H4 (cell line): Measurements from ENCODE around the gene AJAP1. TPM values are rescaled to one million over a fixed set of nuclear protein-coding genes. Genes with fewer than 3 reads are reported as not detected.

Experiments
- DNase-seq: peaks from one replicate; pipeline ENCODE4 v3.0.0-alpha.2; 2015; ENCODE audit warnings: low spot score
- total RNA-seq: library from RNA; depleted of rRNA; stranded (reverse); fragments of >200 nt; shearing (Covaris generic); gene quantifications from 2 replicates; pipeline ENCODE4 v1.2.3, GENCODE V29; 2014

The AJAP1 gene
- total RNA-seq, 1 experiment from 2014 or later: 6.1 TPM

GRCh38 chr1:4699376-4700301, 45.2 kb downstream of the AJAP1 start:
- no peak for DNase-seq

- no peak for DNase-seq
These were observed 46.4 kb downstream of the AJAP1 start for GRCh38 chr1:4700801-4701200.

GRCh38 chr1:4701276-4701675, 46.9 kb downstream of the AJAP1 start:
- no peak for DNase-seq

- no peak for DNase-seq
These were observed 48.1 kb downstream of the AJAP1 start for GRCh38 chr1:4702464-4702863.

- peak; percentile 73 for DNase-seq
These were observed 48.5 kb downstream of the AJAP1 start for GRCh38 chr1:4702932-4703331.

GRCh38 chr1:4703646-4704045, 49.2 kb downstream of the AJAP1 start:
- no peak for DNase-seq

GRCh38 chr1:4708840-4709507, 54.6 kb downstream of the AJAP1 start:
- DNase-seq: no peak

- no peak for DNase-seq
These were observed 55.2 kb downstream of the AJAP1 start for GRCh38 chr1:4709641-4710040.

GRCh38 chr1:4710592-4711415, 56.4 kb downstream of the AJAP1 start:
- no peak for DNase-seq

- no peak for DNase-seq
These were observed 57.2 kb downstream of the AJAP1 start for GRCh38 chr1:4711416-4712275.

- DNase-seq: no peak
These were observed 59.3 kb downstream of the AJAP1 start for GRCh38 chr1:4713669-4714068.

GRCh38 chr1:4716406-4716805, 62.0 kb downstream of the AJAP1 start:
- no peak for DNase-seq

- no peak for DNase-seq
These were observed 63.7 kb downstream of the AJAP1 start for GRCh38 chr1:4718071-4718470.

GRCh38 chr1:4723106-4723505, 68.7 kb downstream of the AJAP1 start:
- no peak for DNase-seq

- no peak for DNase-seq
These were observed 69.6 kb downstream of the AJAP1 start for GRCh38 chr1:4724001-4724400.

- DNase-seq: no peak
These were observed 70.4 kb downstream of the AJAP1 start for GRCh38 chr1:4724695-4725250.

- no peak for DNase-seq
These were observed 71.0 kb downstream of the AJAP1 start for GRCh38 chr1:4725416-4725815.

GRCh38 chr1:4726620-4727341, 72.4 kb downstream of the AJAP1 start:
- DNase-seq: no peak

GRCh38 chr1:4728319-4729089, 74.1 kb downstream of the AJAP1 start:
- DNase-seq: no peak

GRCh38 chr1:4729090-4729471, 74.7 kb downstream of the AJAP1 start:
- DNase-seq: no peak
